Measurements from ENCODE around the gene MAMSTR. TPM values are rescaled to one million over a fixed set of nuclear protein-coding genes. Genes with fewer than 3 reads are reported as not detected.

MAMSTR gene
- total RNA-seq, 4 donors from 2014 or later: 0.99 to 2.9 (median 1.8) TPM

DNA sequence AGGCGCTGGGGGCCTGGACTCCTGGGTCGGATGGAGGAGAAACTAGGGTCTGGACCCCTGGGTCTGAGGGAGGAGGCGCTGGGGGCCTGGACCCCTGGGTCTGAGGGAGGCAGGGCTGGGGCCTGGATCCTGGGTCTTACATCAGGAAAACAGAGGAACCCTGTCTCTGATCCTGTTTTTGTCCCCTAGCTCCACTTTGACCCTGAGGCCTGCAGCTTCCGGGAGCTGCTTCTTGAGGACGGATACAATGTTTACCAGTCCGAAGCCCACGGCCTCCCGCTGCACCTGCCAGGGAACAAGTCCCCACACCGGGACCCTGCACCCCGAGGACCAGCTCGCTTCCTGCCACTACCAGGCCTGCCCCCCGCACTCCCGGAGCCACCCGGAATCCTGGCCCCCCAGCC lies 38.2 kb upstream of the MAMSTR start:
- Histone ChIP-seq H3K4me3 (no peak overlapping the region), H3K36me3 (no peaks in the 10 kb centered on the region), H3K27me3 (peaks cover 0 to 30% (median 7%) of the 10 kb centered on the region in 4 donors), H3K27ac (replicated peaks in 1 of 4) (no peak overlapping the region), H3K9me3 (no peaks in the 10 kb centered on the region), H3K4me1 (peaks cover 5 to 12% (median 7%) of the 10 kb centered on the region in 4 donors)
- no peak for DNase-seq (ENCODE audit: extremely low spot score)
- WGBS: 90% methylated on average over 14 of the region's 14 CpGs
- intact Hi-C loops (cut with DNase I): no loop called here
- TF ChIP-seq POLR2AphosphoS5 (IDR thresholded peaks at IDR 0.05): no peak
- TF ChIP-seq POLR2A (IDR thresholded peaks at IDR 0.05; ENCODE audit: low read depth): no peak
- TF ChIP-seq, protein P1, sequence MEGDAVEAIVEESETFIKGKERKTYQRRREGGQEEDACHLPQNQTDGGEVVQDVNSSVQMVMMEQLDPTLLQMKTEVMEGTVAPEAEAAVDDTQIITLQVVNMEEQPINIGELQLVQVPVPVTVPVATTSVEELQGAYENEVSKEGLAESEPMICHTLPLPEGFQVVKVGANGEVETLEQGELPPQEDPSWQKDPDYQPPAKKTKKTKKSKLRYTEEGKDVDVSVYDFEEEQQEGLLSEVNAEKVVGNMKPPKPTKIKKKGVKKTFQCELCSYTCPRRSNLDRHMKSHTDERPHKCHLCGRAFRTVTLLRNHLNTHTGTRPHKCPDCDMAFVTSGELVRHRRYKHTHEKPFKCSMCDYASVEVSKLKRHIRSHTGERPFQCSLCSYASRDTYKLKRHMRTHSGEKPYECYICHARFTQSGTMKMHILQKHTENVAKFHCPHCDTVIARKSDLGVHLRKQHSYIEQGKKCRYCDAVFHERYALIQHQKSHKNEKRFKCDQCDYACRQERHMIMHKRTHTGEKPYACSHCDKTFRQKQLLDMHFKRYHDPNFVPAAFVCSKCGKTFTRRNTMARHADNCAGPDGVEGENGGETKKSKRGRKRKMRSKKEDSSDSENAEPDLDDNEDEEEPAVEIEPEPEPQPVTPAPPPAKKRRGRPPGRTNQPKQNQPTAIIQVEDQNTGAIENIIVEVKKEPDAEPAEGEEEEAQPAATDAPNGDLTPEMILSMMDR (IDR thresholded peaks at IDR 0.05): no peak
- no peak for TF ChIP-seq EP300 (IDR thresholded peaks at IDR 0.05)

DNA sequence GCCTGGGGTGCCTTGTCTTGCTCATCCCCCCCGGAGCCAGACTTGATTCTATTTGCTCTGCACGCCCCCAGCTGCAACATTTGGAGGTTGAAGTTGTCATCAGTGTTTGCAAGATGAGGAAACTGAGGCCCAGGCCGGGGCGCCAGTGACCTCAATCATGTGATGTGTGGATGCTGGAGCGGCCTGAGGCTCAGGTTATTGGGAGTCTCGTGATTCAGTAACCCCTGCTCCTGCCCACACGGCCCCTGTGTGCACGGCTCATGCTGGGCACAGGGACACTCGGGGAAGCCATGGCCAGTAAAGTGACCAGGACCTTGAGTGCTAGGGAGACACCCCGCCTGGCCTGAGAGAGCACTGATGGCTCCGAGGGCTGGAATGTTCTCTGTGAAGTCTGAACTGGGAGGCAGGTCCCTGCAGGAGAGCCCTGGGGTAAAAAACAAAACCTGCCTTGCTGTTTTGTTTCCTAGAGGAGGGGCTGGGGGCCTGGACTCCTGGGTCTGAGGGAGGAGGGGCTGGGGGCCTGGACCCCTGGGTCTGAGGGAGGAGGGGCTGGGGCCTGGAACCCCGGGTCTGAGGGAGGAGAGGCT lies 37.7 kb upstream of the MAMSTR start:
- Histone ChIP-seq H3K4me3 (no peak overlapping the region), H3K27me3 (peaks cover 0 to 36% (median 12%) of the 10 kb centered on the region in 4 donors), H3K36me3 (no peaks in the 10 kb centered on the region), H3K4me1 (peaks cover 11 to 18% (median 12%) of the 10 kb centered on the region in 4 donors), H3K27ac (replicated peaks in 1 of 4) (no peak overlapping the region), H3K9me3 (no peaks in the 10 kb centered on the region)
- 90% methylated on average over 2 of the region's 12 CpGs for WGBS
- intact Hi-C loops (cut with DNase I): no loop called here
- TF ChIP-seq POLR2A (IDR thresholded peaks at IDR 0.05; ENCODE audit: low read depth) (no peak), EP300 (IDR thresholded peaks at IDR 0.05) (no peak), POLR2AphosphoS5 (IDR thresholded peaks at IDR 0.05) (no peak)
- TF ChIP-seq, protein P1 (IDR thresholded peaks at IDR 0.05): no peak
- DNase-seq (ENCODE audit: extremely low spot score): no peak

DNA sequence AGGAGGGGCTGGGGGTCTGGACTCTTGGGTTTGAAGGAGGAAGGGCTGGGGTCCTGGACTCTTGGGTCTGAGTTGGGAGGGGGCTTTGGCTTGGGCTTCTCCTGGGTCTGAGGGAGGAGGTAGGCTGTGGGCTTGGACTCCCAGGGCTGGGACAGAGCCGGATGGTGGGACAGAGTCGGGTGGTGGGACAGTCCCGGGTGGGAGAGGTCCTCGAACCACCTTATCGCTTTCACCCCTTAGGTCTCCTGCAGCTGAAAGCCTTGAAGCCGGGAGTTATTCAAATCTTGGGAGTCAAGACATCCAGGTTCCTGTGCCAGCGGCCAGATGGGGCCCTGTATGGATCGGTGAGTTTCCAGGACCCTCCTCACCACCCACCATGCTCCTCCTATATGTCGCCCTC lies 37.2 kb upstream of the MAMSTR start:
- intact Hi-C loops (cut with DNase I): no loop called here
- 77% methylated on average over 9 of the region's 9 CpGs for WGBS
- TF ChIP-seq EP300 (IDR thresholded peaks at IDR 0.05) (no peak), POLR2AphosphoS5 (IDR thresholded peaks at IDR 0.05) (no peak), POLR2A (IDR thresholded peaks at IDR 0.05; ENCODE audit: low read depth) (no peak)
- TF ChIP-seq, protein P1 (IDR thresholded peaks at IDR 0.05): no peak
- no peak for DNase-seq (ENCODE audit: extremely low spot score)
- Histone ChIP-seq H3K4me3 (no peak overlapping the region), H3K4me1 (peaks cover 14 to 23% (median 15%) of the 10 kb centered on the region in 4 donors), H3K9me3 (no peaks in the 10 kb centered on the region), H3K27me3 (peaks cover 0 to 41% (median 15%) of the 10 kb centered on the region in 4 donors), H3K36me3 (no peaks in the 10 kb centered on the region), H3K27ac (replicated peaks in 1 of 4) (no peak overlapping the region)

DNA sequence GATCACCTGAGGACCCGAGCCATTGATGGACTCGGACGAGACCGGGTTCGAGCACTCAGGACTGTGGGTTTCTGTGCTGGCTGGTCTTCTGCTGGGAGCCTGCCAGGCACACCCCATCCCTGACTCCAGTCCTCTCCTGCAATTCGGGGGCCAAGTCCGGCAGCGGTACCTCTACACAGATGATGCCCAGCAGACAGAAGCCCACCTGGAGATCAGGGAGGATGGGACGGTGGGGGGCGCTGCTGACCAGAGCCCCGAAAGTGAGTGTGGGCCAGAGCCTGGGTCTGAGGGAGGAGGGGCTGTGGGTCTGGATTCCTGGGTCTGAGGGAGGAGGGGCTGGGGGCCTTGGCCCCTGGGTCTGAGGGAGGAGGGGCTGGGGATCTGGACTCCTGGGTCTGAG lies 36.7 kb upstream of the MAMSTR start:
- no peak for DNase-seq (ENCODE audit: extremely low spot score)
- 49% methylated on average over 5 of the region's 11 CpGs for WGBS
- intact Hi-C loops (cut with DNase I): no loop called here
- Histone ChIP-seq H3K27me3 (peaks cover 0 to 45% (median 18%) of the 10 kb centered on the region in 4 donors), H3K4me3 (no peak overlapping the region), H3K27ac (replicated peaks in 1 of 4) (no peak overlapping the region), H3K4me1 (peaks cover 14 to 27% (median 15%) of the 10 kb centered on the region in 4 donors), H3K9me3 (no peaks in the 10 kb centered on the region), H3K36me3 (no peaks in the 10 kb centered on the region)
- TF ChIP-seq POLR2A (IDR thresholded peaks at IDR 0.05; ENCODE audit: low read depth) (no peak), POLR2AphosphoS5 (IDR thresholded peaks at IDR 0.05) (no peak), EP300 (IDR thresholded peaks at IDR 0.05) (no peak)
- TF ChIP-seq, protein P1 (IDR thresholded peaks at IDR 0.05): no peak

DNA sequence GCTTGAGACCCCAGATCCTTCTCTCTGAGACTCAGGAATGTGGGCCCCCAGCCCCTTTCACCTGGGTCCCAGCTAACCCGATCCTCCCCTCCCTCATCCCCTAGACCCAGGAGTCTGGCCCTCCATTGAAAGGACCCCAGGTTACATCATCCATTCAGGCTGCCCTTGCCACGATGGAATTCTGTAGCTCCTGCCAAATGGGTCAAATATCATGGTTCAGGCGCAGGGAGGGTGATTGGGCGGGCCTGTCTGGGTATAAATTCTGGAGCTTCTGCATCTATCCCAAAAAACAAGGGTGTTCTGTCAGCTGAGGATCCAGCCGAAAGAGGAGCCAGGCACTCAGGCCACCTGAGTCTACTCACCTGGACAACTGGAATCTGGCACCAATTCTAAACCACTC lies 36.3 kb upstream of the MAMSTR start:
- H3K4me1 ChIP-seq: peaks cover 14 to 27% (median 15%) of the 10 kb centered on the region in 4 donors
- H3K27me3 ChIP-seq: peaks cover 0 to 50% (median 22%) of the 10 kb centered on the region in 4 donors
- TF ChIP-seq, protein P1 (IDR thresholded peaks at IDR 0.05): no peak
- no peak for TF ChIP-seq POLR2AphosphoS5 (IDR thresholded peaks at IDR 0.05)
- no peak for TF ChIP-seq EP300 (IDR thresholded peaks at IDR 0.05)
- TF ChIP-seq POLR2A (IDR thresholded peaks at IDR 0.05; ENCODE audit: low read depth): no peak
- WGBS: 79% methylated on average over 4 of the region's 5 CpGs
- H3K27ac ChIP-seq (replicated peaks in 1 of 4): no peak overlapping the region
- peaks cover 0 to 4% (median 0%) of the 10 kb centered on the region in 4 donors for H3K36me3 ChIP-seq
- H3K4me3 ChIP-seq: no peak overlapping the region
- intact Hi-C loops (cut with DNase I): no loop called here
- H3K9me3 ChIP-seq: no peaks in the 10 kb centered on the region
- DNase-seq (ENCODE audit: extremely low spot score): no peak
